Adrenal gland (tissue), 12 donors: ENCODE results near the gene EMC6. TPM values are rescaled to one million over a fixed set of nuclear protein-coding genes. Genes with fewer than 3 reads are reported as not detected.
A peak's percentile ranks its signal among the peaks of the same experiment; 100 is the strongest.

ENCODE experiments used
- DNase-seq, 7 donors: peaks; one replicate each; pipeline ENCODE4 v3.0.0-alpha.2; 2019 to 2020
- H3K27ac ChIP-seq, 5 donors: fragments of 200-600 bp; sonication (generic) in 4 of 5; 1 replicate in 3 of 5; 2 replicates in 2 of 5; pipeline versions ENCODE4 v1.5.1 to v1.8.0; 2016 to 2020; ENCODE audit warnings: mild to moderate bottlenecking in 1 of 5
- H3K27me3 ChIP-seq: fragments of 200-600 bp; 2 replicates; pipeline ENCODE4 v1.8.0; 2021
- H3K36me3 ChIP-seq, 2 donors: fragments of 200-600 bp; replicated peaks in 1 of 2; 1 replicate in 1 of 2; 2 replicates in 1 of 2; pipeline versions ENCODE4 v1.5.1 to v1.8.0; 2018 to 2022
- H3K4me1 ChIP-seq, 2 donors: fragments of 200-600 bp; replicated peaks in 1 of 2; 1 replicate in 1 of 2; 2 replicates in 1 of 2; pipeline versions ENCODE4 v1.5.1 to v1.8.0; 2018 to 2021
- H3K4me3 ChIP-seq, 4 donors: fragments of 200-600 bp; sonication (generic) in 3 of 4; one replicate each; pipeline ENCODE4 v1.5.1; 2016 to 2018
- H3K9me3 ChIP-seq, 3 donors: fragments of 200-600 bp; sonication (generic) in 1 of 3; replicated peaks in 1 of 3; 1 replicate in 2 of 3; 2 replicates in 1 of 3; pipeline versions ENCODE4 v1.5.1 to v1.8.0; 2016 to 2021
- POLR2A ChIP-seq, 2 donors: fragments of 450-650 bp; IDR thresholded peaks; one replicate each; pipeline ENCODE4 v1.6.1; 2017; ENCODE audit warnings: antibody characterized with exemption in 2 of 2, mild to moderate bottlenecking in 2 of 2, moderate library complexity in 1 of 2
- WGBS, 4 donors: extraction: QIAGEN DNeasy Blood & Tissue Kit in 2 of 4; methylation state at CpG; one replicate each; pipeline versions ENCODE4 v1.1.5 to v1.1.7; 2013 to 2017; 5-methylcytosine and 5-hydroxymethylcytosine counted together
- intact Hi-C, 2 donors: fragments of 100-400 bp; cut with DNase I; formaldehyde crosslinking; loops; one replicate each; pipeline versions ENCODE4 v1.14.1 to v1.15.0; 2022 to 2023
- polyA plus RNA-seq, 3 donors: library from polyadenylated mRNA; stranded (reverse); fragments of 200-250 nt in 2 of 3; fragments of 350-450 nt in 1 of 3; fragmentation: Illumina TruSeq in 1 of 3; extraction: RNeasy Lipid Tissue Mini Kit (QIAGEN cat#74804) in 1 of 3; gene quantifications; one replicate each; pipeline ENCODE4 v1.2.3, GENCODE V29; 2013 to 2014
- total RNA-seq, 9 donors: library from RNA; depleted of rRNA in 4 of 9; stranded (reverse); fragments of >200 nt in 4 of 9; fragments of 120-200 nt in 1 of 9; fragmentation: NEBNext Ultra II Directional in 1 of 9; extraction: Animal tissue kit (Norgen Biotek cat#: 25700) in 1 of 9; gene quantifications; one replicate each; pipeline versions ENCODE4 v1.1.0 to v1.2.4, GENCODE V29; 2013 to 2023
- TF ChIP-seq, protein P1 (sequence below), 6 experiments: fragments of 450-650 bp in 4 of 6; fragments of 200-600 bp in 2 of 6; sonication (generic) in 1 of 6; IDR thresholded peaks; 1 replicate in 5 of 6; 2 replicates in 1 of 6; pipeline versions ENCODE4 v1.5.1 to v1.8.0; 2016 to 2021; ENCODE audit warnings: antibody characterized with exemption in 6 of 6, mild to moderate bottlenecking in 2 of 6, moderate library complexity in 1 of 6
- donor health status: healthy with polysubstance abuse.
- donor health status: Bipolar disorder and iron deficiency.
- donor health status: DM: yes; HTN: yes; CAD: no.
- donor health status: DM: no; HTN: no; CAD: no.
- donor health status: DM: no; HTN: no; CAD: no.
- donor health status: DM: yes; HTN: yes; CAD: no.

EMC6 gene
- total and polyA plus RNA-seq, 12 donors = 6.1 to 89.4 (median 46.0) TPM

DNA sequence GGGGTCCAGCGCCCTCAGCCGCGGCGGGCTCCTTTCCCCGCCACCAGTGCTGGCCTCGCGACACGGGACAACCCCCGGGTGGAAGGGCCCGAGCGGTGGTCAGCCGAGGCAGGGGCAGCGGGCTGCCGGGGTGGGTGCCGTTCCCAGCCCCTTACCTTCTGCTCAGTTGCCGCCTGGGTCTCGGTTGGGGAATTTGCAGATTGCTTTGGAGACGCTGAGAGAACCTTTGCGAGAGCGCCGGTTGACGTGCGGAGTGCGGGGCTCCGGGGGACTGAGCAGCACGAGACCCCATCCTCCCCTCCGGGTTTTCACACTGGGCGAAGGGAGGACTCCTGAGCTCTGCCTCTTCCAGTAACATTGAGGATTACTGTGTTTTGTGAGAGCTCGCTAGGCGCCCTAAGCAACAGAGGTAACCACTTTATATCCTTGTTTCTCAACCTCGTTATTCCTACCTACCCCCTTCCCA, 31.7 kb upstream of the EMC6 start:
- TF ChIP-seq POLR2A (IDR thresholded peaks at IDR 0.05) = no peak
- TF ChIP-seq, protein P1, sequence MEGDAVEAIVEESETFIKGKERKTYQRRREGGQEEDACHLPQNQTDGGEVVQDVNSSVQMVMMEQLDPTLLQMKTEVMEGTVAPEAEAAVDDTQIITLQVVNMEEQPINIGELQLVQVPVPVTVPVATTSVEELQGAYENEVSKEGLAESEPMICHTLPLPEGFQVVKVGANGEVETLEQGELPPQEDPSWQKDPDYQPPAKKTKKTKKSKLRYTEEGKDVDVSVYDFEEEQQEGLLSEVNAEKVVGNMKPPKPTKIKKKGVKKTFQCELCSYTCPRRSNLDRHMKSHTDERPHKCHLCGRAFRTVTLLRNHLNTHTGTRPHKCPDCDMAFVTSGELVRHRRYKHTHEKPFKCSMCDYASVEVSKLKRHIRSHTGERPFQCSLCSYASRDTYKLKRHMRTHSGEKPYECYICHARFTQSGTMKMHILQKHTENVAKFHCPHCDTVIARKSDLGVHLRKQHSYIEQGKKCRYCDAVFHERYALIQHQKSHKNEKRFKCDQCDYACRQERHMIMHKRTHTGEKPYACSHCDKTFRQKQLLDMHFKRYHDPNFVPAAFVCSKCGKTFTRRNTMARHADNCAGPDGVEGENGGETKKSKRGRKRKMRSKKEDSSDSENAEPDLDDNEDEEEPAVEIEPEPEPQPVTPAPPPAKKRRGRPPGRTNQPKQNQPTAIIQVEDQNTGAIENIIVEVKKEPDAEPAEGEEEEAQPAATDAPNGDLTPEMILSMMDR (IDR thresholded peaks at IDR 0.05) = no peak
- intact Hi-C loops = no loop called here
- DNase-seq = no peak
- peaks cover 19 to 31% of the 10 kb centered on the region in 2 donors for H3K4me1 ChIP-seq
- 1 to 9% (median 3%) methylated on average over 3 to 31 of the region's 31 CpGs for WGBS, 4 donors
- peak overlapping the region; percentile 85 to 96 (median 94) for H3K27ac ChIP-seq
- no peaks in the 10 kb centered on the region for H3K36me3 ChIP-seq
- no peaks in the 10 kb centered on the region for H3K27me3 ChIP-seq
- no peaks in the 10 kb centered on the region for H3K9me3 ChIP-seq
- H3K4me3 ChIP-seq = peak overlapping the region; percentile 73 to 92 (median 86)

- H3K36me3 ChIP-seq = peaks cover 0 to 4% of the 10 kb centered on the region in 2 donors
- intact Hi-C loops = no loop called here
- H3K27me3 ChIP-seq = no peaks in the 10 kb centered on the region
- 21 to 37% (median 25%) methylated on average over 7 of the region's 7 CpGs for WGBS, 4 donors
- H3K9me3 ChIP-seq = no peaks in the 10 kb centered on the region
- H3K27ac ChIP-seq = peak overlapping the region; percentile 1 to 89 (median 54)
- peak in 6 of 7 donors; percentile 71 to 88 (median 78) for DNase-seq
- H3K4me3 ChIP-seq = no peak overlapping the region
- peaks cover 16 to 25% of the 10 kb centered on the region in 2 donors for H3K4me1 ChIP-seq
- TF ChIP-seq, protein P1 (IDR thresholded peaks at IDR 0.05) = no peak
- peak in 1 of 2 donors; percentile 50 for TF ChIP-seq POLR2A (IDR thresholded peaks at IDR 0.05)
These were observed 28.5 kb upstream of the EMC6 start for GRCh38 chr17:3639981-3640596.

GRCh38 chr17:3641014-3641413, 27.6 kb upstream of the EMC6 start:
- Histone ChIP-seq H3K27me3 (no peaks in the 10 kb centered on the region), H3K36me3 (peaks cover 0 to 8% of the 10 kb centered on the region in 2 donors), H3K27ac (peak overlapping the region in 4 of 5 donors; percentile 54 to 89 (median 70)), H3K4me3 (no peak overlapping the region), H3K9me3 (no peaks in the 10 kb centered on the region), H3K4me1 (peaks cover 16 to 25% of the 10 kb centered on the region in 2 donors)
- no peak for DNase-seq
- intact Hi-C loops = no loop called here
- 45 to 75% (median 47%) methylated on average over 3 of the region's 3 CpGs for WGBS, 4 donors
- TF ChIP-seq POLR2A (IDR thresholded peaks at IDR 0.05) = no peak
- TF ChIP-seq, protein P1 (IDR thresholded peaks at IDR 0.05) = no peak

GRCh38 chr17:3641717-3642486, 26.7 kb upstream of the EMC6 start:
- Histone ChIP-seq H3K27me3 (no peaks in the 10 kb centered on the region), H3K27ac (no peak overlapping the region), H3K4me3 (no peak overlapping the region), H3K4me1 (peaks cover 16 to 24% of the 10 kb centered on the region in 2 donors), H3K9me3 (no peaks in the 10 kb centered on the region), H3K36me3 (peaks cover 0 to 8% of the 10 kb centered on the region in 2 donors)
- intact Hi-C loops = no loop called here
- DNase-seq = no peak
- TF ChIP-seq, protein P1 (IDR thresholded peaks at IDR 0.05) = no peak
- no peak for TF ChIP-seq POLR2A (IDR thresholded peaks at IDR 0.05)
- 83 to 93% (median 90%) methylated on average over 7 to 19 of the region's 19 CpGs for WGBS, 4 donors
